G401 (cell line): ENCODE measurements around the gene RTEL1. TPM values are rescaled to one million over a fixed set of nuclear protein-coding genes. Genes with fewer than 3 reads are reported as not detected.
A peak's percentile ranks its signal among the peaks of the same experiment; 100 is the strongest.

ENCODE experiments used
- DNase-seq: peaks from one replicate; pipeline ENCODE4 v3.0.0-alpha.2; 2015; ENCODE audit warnings: low spot score
- in situ Hi-C: cut with HindIII; loops from 2 replicates; pipeline ENCODE4 v1.10.0; 2016; ENCODE audit warnings: low sequenced_read_pairs, mixed read lengths
- total RNA-seq: library from RNA; depleted of rRNA; stranded (reverse); fragments of >200 nt; shearing (Covaris generic); gene quantifications from 2 replicates; pipeline ENCODE4 v1.2.3, GENCODE V29; 2014

The RTEL1 gene
- total RNA-seq, 1 experiment from 2014 or later: 18.7 TPM

DNA sequence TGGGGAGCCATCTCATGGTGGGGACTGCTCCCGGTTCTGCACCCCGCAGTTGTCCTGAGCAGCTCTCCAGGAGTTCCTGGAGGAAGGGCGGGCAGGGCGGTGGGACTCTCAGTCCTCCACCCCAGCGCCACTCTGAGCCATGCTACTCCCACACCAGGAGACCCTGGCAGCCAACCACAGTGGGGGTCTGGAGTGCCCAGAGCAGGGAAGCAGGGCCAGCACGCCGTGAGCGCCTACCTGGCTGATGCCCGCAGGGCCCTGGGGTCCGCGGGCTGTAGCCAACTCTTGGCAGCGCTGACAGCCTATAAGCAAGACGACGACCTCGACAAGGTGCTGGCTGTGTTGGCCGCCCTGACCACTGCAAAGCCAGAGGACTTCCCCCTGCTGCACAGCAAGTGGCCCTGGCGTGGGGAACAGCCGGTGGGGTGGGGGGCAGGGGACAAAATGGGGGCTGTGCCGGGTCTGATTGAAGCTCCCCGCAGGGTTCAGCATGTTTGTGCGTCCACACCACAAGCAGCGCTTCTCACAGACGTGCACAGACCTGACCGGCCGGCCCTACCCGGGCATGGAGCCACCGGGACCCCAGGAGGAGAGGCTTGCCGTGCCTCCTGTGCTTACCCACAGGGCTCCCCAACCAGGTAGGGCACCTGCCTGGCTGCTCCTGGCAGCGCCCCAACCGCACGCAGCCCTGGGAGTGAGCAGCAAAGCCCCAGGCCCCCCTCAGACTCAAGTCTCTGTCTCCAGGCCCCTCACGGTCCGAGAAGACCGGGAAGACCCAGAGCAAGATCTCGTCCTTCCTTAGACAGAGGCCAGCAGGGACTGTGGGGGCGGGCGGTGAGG lies 36.7 kb downstream of the RTEL1 start:
- DNase-seq: no peak
- in situ Hi-C loops: no loop called here

DNA sequence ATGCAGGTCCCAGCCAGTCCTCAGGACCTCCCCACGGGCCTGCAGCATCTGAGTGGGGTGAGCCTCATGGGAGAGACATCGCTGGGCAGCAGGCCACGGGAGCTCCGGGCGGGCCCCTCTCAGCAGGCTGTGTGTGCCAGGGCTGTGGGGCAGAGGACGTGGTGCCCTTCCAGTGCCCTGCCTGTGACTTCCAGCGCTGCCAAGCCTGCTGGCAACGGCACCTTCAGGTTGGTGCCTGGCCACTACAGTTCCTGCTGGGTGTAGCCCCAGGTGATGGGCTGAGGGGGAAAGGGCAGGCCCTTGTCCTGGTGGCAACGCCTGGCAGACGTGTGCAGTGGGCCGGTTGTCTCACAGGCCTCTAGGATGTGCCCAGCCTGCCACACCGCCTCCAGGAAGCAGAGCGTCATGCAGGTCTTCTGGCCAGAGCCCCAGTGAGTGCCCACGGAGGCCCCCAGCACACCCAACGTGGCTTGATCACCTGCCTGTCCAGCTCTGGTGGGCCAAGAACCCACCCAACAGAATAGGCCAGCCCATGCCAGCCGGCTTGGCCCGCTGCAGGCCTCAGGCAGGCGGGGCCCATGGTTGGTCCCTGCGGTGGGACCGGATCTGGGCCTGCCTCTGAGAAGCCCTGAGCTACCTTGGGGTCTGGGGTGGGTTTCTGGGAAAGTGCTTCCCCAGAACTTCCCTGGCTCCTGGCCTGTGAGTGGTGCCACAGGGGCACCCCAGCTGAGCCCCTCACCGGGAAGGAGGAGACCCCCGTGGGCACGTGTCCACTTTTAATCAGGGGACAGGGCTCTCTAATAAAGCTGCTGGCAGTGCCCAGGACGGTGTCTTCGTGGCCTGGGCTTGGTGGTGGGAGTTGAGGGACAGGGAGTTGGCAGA lies 37.6 kb downstream of the RTEL1 start:
- in situ Hi-C loops: no loop called here
- DNase-seq: no peak

DNA sequence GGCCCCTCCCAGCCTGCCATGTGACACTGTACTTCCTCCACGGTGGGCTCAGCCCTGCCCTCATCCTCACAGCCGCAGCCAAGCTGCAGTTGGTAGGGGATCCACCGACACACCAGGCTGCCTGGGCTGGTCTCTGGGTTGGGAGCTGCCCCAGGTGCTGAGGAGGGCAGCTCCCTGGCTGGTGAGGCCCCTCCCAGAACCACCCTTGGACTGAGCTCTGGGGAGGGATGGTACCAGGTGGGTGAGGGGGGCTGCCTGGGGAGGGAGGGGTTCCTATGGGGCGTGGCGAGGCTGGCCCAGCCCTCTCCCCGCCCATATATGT lies 38.2 kb downstream of the RTEL1 start:
- in situ Hi-C loops: no loop called here
- no peak for DNase-seq

DNA sequence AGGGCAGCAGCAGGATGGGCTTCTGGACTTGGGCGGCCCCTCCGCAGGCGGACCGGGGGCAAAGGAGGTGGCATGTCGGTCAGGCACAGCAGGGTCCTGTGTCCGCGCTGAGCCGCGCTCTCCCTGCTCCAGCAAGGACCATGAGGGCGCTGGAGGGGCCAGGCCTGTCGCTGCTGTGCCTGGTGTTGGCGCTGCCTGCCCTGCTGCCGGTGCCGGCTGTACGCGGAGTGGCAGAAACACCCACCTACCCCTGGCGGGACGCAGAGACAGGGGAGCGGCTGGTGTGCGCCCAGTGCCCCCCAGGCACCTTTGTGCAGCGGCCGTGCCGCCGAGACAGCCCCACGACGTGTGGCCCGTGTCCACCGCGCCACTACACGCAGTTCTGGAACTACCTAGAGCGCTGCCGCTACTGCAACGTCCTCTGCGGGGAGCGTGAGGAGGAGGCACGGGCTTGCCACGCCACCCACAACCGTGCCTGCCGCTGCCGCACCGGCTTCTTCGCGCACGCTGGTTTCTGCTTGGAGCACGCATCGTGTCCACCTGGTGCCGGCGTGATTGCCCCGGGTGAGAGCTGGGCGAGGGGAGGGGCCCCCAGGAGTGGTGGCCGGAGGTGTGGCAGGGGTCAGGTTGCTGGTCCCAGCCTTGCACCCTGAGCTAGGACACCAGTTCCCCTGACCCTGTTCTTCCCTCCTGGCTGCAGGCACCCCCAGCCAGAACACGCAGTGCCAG lies 38.7 kb downstream of the RTEL1 start, which contains the start of gene TNFRSF6B:
Gene TNFRSF6B, plus strand, starts transcription at position 25 of the 729 bp plus-strand sequence. Its CDS starts 116 bp downstream, at position 141.
- DNase-seq: peak; percentile 25
- in situ Hi-C loops: no loop called here

DNA sequence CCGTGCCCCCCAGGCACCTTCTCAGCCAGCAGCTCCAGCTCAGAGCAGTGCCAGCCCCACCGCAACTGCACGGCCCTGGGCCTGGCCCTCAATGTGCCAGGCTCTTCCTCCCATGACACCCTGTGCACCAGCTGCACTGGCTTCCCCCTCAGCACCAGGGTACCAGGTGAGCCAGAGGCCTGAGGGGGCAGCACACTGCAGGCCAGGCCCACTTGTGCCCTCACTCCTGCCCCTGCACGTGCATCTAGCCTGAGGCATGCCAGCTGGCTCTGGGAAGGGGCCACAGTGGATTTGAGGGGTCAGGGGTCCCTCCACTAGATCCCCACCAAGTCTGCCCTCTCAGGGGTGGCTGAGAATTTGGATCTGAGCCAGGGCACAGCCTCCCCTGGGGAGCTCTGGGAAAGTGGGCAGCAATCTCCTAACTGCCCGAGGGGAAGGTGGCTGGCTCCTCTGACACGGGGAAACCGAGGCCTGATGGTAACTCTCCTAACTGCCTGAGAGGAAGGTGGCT lies 39.3 kb downstream of the RTEL1 start:
- no peak for DNase-seq

DNA sequence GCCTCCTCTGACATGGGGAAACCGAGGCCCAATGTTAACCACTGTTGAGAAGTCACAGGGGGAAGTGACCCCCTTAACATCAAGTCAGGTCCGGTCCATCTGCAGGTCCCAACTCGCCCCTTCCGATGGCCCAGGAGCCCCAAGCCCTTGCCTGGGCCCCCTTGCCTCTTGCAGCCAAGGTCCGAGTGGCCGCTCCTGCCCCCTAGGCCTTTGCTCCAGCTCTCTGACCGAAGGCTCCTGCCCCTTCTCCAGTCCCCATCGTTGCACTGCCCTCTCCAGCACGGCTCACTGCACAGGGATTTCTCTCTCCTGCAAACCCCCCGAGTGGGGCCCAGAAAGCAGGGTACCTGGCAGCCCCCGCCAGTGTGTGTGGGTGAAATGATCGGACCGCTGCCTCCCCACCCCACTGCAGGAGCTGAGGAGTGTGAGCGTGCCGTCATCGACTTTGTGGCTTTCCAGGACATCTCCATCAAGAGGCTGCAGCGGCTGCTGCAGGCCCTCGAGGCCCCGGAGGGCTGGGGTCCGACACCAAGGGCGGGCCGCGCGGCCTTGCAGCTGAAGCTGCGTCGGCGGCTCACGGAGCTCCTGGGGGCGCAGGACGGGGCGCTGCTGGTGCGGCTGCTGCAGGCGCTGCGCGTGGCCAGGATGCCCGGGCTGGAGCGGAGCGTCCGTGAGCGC lies 39.9 kb downstream of the RTEL1 start:
- in situ Hi-C loops: no loop called here
- DNase-seq: no peak

More for the DNA sequence above, 39.3 kb downstream of the RTEL1 start:
- in situ Hi-C loops: no loop called here

DNA sequence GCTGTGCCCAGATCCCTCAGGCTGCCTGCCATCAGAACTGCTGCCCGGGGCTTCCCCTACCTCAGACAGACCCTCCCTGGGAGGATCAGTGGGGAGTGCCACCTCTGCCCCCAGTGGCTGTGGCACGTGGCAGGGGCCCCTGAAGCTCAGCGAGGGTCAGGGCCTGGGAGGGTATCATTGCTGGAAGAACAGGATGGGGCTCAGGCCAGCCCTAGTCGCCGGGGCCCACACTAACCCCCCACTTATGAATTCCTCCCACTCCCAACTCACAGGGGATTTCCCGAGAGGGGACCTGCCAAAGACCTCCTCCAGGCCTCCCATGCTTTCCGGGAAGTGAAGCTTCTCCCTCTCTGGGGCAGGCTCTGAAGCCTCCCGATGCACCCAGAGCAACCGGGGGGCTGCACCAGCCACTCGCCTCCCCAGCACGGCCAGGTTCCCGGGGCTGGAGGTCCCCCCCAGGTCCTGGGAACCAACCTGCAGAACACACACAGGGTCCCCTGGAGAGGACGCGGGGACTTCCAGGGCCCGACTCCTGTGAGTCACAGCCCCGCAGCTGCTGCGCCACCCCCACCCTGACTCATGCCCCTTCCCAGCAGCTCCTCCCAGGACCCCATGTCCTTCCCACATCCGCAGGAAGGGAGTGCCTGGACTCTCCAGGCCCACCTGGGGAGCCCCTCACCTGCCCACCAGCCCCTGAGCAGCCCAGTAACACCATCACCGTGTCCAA lies 40.8 kb downstream of the RTEL1 start:
- in situ Hi-C loops: no loop called here
- DNase-seq: no peak

DNA sequence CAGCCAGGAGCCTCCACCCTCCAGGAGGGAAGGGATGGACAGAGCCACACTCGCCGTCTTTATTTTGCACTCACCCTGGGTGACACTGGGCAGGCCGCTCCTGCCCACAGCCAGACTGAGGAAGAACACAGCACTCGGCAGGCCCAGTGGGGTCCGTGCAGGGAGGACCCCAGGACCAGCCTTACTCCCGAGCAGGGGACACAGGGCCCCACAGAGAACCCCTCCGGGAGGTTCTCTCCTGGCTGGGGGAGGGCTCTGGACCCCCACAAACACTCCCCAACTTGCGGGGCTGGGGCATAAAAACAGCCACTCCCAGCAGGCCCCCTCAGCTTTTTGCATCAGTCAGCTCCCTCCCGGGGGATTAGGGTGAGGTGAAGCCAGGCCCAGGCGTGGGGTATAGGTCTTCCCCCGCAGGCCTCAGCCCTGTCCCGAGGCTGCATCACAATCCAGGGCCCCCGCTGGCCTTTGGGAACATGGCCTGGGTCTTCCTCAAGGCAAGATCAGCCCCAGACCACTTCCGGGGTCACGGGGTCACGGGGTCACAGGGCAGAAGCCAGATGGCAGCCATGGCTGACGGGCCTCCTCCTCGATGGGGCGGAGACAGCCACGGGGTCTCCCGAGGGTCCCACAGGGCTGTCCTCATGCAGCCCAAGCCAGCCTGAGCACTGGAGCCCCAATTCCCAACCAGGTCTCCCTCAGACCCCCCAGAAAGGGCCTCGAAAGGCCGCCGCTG lies 41.5 kb downstream of the RTEL1 start:
- in situ Hi-C loops: no loop called here
- DNase-seq: no peak

DNA sequence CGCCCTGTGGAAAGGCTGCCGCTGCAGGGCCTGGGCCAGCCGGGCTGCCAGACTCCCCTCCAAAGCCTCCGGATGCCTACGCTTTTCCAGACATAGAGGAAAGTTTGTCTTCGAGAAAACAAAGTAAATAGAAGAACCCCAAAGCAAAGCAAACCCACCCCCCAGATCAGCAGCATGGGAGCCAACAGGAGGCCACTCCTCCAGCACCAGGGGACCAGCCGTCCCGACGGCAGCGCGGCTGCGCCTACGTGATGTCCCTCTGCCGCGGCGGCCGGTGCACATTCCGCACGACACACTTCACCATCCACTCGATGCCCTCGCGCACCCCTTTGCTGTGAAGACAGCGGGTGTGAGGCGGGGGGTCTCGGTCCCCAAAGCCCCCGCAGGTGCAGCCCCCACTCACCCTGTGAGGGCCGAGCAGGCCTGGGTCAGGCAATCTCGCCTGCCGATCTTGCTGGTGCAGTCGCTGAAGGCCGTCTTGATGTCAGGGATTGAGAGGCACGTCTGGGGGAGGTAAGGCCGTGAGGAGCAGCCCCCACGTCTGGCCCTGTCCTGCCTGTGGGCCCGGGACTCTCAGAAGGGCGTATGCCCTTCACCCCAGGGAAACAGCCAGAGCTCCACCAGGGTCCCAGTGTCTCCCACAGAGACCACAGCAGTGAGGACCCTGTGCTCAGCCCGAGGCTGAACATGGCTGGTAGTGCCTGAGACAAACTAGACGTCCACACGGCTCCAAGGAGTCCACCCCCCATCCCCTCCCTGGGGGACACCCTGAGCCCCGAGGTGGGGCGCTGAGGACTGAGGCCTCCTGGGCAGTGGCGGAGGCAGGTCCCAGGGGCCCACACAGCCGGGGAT lies 42.3 kb downstream of the RTEL1 start:
- no peak for DNase-seq

DNA sequence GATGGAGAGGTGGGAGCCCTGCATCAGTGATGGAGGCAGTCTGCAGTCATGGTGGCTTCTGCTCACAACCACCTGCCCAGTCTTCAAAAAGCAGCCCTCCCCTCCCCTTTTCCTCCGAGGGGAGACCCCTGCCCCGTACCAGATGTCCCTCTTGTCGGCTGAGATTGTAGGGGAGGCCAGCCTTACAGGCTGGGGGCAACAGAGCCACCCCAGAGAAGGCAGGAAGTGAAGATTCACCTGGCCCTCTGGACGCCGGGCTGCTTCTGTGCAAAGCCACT lies 42.9 kb downstream of the RTEL1 start:
- in situ Hi-C loops: no loop called here
- no peak for DNase-seq

More for the DNA sequence above, 42.3 kb downstream of the RTEL1 start:
- in situ Hi-C loops: no loop called here

DNA sequence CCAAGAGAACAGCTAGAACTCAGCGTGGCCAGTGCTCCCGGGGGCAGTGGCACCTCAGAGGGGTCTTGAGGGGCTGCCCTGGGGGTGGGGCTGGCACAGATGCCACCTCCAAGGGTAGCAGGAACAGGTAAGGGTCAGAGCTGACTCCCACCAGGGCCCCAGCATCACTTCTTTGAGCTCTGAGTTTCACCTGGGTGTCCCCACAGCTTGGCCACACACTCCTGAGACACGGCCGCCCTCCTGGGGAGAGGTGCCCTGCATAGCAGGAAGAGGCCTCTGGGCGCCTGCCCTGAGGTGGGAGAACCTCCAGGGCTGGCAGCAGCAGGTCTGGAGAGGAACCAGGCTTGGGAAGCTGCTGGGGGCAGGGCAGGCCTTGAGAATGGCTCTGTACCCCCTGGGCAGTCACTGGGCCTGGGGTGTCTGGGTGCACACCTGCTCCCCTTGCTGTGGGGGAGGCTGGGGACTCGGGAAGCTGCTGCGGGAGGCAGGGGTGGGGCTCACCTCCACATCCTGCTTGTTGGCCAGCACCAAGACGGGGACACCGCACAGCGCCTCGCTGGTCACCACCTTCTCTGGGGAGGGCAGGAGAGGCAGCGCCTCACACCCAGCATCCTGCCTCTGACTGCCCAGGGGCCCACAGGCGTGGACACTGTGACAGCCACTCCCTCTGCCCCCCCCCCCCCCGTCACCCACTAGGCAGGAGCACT lies 43.4 kb downstream of the RTEL1 start:
- in situ Hi-C loops: no loop called here
- DNase-seq: no peak

DNA sequence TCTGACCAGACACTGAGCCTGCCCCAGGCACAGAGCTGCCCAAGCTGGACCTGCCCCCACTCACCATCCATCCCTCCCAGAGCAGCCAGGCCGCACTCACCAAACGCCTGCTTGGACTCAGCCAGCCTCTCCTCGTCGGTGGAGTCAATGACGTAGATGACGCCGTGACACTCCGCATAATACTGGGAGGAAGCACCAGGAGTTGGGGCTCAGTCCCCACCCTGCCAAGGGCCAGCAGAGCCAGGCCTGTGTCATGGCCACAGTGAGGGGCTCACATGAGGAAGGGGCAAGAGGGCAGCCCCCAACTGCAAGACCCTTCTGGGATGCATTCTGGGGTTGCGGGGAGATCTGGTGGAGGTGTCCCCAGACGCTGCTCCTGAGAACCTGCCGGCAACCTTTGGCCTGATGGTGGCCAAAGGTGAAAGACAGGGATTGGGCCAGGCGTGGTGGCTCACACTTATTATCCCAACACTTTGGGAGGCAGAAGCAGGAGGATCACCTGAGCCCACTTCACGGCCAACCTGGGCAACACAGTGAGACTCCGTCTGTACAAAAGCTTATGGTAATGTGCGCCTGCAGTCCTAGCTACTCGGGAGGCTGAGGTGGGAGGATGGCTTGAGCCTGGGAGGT lies 44.0 kb downstream of the RTEL1 start:
- no peak for DNase-seq
- in situ Hi-C loops: no loop called here

DNA sequence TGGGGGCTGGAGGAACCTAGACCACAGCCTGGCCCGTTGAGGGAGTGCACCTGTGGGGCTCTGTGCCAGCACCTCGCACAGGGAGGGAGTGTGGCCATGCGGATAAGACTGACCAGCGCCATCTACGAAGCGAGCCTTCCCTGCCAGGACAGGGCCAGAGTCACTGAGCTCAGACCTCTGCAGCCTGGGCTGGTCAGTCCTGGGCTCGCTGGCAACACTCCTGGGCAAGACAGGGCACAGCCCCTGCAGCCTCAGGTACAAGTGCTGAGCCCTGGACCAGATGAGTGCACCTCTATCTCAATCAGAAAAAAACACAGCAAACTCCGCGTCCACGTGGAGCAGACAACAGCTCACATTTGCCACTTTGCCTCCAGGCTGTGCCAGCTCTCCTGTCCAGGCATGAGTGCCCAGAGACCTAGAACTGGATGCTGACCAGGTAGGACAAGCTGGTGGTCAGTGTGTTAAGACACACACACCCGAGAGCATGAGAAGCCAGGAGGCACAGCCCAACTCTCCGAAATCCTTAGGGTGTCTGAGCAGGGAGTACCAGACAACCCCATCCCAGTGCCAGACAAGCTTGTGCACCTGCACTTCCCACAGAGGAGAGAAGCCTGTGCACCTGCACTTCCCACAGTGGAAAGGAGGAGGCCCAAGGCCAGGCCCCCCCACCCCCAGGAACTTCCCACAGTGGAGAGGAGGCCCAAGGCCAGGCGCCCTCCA lies 44.8 kb downstream of the RTEL1 start:
- in situ Hi-C loops: no loop called here

DNA sequence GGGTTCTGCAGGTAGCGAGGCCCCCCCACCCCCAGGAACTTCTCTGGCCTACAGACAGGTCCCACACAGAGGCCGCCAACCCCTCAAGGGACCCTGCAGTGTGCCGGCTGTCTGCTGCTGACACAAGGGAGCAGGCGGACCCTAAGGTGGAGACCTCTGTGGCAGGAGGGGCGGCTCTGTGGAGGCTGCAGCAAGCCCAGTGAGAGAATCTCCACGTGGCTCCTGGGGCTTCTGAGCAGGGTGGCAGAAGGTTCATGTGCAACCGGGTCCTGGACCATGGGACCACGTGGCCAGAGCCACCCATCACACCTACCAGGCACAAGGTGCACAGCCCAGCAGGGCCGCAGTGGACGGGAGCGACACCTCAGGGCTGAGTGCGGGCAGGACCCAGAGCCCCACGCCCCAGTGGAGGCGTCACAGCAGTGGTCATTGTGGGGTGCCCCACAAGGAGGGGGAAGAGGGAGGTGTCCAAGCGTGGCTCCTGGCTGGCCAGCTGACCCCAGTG lies 45.4 kb downstream of the RTEL1 start:
- DNase-seq: no peak
- in situ Hi-C loops: no loop called here

More for the DNA sequence above, 44.8 kb downstream of the RTEL1 start:
- DNase-seq: no peak
